ENCODE measurements around the gene GPR173.

The GPR173 gene

DNA sequence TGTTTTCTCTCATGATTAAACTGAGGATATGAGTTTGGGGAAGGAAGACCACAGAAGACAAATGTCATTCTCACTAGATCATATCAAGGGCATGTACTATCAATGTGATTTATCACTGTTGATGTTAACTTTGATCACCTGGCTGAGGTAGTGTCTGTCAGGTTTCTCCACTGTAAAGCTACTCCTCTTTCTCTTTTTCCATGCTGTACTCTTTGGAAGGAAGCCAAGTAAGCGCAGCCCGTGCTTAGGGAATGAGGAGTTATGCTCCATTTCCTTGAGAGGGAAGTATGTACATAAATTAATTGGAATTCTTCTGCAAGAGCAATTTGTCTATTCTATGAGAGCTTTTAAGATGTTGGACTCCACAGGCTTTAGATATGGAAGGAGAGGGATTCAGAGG, 41.3 kb downstream of the GPR173 start:
- no peak for DNase-seq (ENCODE audit: low spot score)

DNA sequence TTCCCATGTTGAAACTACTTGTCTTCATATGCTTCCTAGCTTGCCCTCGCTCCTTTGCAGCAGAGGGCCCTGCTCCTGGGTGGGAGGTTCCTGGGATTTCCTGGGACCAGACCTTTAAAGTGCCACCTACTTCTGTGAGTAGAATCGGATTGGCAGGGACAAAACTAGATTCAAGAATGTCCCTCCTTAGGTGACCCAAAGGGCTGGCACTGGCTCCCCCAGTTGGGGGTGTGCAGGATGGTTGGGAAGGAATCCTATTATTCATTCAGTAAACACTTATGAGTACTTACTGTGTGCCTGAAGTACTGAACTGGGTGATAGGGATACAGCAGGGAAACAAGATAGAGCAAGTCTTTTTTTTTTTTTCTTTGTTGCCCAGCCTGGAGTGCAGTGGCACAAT, 42.8 kb downstream of the GPR173 start:
- DNase-seq (ENCODE audit: low spot score) = no peak

DNA sequence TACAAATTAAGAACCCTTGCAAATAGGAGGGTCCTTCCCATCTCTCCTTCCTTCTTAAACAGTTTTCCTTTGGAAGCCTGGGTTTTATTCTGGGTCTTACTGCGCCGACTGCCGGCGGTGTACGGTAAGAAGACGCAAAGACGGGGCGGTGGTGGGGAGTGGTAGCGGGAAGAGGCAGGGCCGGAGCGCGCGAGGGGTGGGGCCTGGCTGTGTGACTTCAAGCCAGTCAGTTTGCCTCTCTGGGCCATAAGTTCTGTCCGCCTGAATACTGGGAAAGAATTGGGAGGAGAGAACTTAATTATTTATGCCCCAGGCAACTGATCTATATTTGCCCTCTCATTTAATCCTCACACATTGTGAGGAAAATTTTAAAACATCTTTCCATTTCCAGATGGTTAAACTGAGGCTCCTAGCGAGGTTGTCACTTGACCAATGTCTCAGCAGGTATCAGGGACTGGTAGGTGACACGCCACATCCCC, 44.6 kb downstream of the GPR173 start:
- peak; percentile 78 for DNase-seq (ENCODE audit: low spot score)

DNA sequence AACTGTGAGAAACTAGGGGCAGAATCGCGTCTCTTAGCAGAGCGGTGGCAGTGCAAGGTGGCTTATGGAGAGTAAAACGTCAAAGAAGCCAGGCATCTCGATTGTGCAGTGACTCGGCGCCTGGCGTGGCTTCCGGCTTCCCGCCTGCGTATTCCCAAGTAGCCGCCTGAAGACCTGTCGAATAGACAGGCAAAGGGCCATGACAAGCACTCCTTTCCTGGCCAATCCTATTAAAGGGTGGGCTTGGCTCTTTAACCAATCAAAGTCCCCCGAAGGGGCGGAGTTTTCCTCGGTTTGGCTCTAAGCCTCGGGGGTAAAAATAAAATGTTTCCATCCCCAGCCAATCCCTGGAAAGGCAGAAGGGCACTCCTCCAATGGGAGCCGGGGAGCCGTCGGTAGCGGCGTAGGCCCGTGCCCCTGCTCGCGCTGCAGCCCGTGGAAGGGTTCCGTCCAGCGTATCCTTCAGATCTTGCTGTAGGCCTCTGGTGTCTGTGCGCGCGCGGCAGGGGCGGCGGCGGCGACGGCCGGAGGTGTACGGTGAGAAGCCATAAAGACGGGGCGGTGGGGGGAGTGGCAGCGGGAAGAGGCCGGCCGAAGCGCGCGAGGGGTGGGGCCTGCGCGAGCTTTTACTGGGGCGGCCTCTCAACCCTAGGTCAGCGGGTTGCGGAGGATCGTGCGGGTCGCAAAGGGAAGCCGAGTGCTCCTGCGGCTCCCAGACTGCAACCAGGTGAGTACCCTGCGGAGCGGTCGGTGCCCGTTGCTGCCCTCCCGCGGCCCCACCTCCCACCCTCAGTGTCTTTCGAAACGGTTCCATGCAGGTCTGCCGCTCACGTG, 45.4 kb downstream of the GPR173 start, which contains the start of gene KANTR:
KANTR (plus strand) TSS at position 395 of the 834 bp plus-strand sequence. CDS start 30,131 bp downstream, outside the sequence.
- DNase-seq (ENCODE audit: low spot score) = peak; percentile 87

DNA sequence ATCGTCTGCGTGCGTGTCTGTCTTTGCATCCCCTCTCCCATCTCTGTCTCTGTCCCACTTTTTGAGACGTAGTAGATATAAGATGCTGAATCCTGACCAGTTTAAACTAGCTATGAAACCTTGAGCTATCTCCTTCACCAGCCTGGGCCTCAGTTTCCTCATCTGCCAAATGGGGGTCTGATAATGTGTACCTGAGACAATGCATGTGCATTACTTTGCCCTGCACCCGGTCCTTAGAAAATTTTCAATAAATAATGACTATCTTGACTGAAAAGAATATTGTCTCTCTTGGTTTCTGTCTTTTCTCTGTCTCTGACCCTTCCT, 46.0 kb downstream of the GPR173 start:
- DNase-seq (ENCODE audit: low spot score) = no peak

DNA sequence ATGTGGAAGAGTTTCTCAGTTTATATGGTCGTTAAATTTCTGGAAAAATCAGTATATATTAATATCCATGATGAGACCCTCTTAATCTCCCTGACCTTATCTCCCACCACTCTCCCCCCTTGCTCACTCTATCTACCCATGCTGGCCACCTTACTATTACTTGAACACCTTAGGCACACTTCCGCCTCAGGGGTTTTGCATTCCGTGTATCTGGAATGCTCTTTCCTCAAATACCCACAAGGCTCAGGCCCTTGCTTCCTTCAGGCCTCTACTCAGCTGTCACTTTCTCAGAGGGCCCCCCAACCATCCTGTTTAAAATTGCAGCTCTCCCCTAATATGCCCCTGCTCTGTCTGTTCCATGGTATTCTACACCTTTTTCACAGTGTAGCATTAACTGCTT, 47.2 kb downstream of the GPR173 start:
- DNase-seq (ENCODE audit: low spot score) = no peak

DNA sequence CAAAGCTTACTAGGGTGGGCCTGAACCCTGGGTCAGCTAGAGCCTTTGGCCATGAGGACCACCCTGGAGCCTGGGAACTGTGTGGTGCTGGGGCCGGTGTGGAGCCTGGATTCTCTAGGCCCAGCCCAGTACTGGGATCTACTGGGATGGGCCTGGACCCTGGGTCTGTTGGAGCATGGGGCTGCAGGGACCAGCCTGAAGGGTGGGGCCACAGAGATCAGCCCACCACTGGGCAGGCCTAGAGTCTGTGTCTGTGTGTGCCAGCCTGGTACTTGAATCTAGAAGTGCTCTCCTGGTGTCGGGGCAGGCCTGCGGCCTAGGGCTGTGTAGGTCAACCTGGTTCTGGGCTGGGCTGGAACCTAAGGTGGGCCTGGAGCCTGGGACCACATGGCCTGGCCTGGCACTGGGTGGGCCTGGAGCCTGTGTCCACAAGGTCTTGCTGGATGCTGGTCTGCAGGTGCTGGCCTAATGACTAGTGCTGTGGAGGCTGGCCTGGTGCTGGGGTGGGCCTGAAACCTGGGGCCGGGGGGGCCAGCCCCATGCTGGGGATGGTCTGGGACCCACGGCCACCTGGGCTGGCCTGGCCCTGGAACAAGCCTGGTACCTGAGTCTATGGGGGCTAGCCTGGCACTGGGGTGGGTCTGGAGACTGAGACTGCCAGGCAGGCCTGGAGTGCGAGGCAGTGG, 66.4 kb downstream of the GPR173 start:
- DNase-seq (ENCODE audit: low spot score) = no peak

DNA sequence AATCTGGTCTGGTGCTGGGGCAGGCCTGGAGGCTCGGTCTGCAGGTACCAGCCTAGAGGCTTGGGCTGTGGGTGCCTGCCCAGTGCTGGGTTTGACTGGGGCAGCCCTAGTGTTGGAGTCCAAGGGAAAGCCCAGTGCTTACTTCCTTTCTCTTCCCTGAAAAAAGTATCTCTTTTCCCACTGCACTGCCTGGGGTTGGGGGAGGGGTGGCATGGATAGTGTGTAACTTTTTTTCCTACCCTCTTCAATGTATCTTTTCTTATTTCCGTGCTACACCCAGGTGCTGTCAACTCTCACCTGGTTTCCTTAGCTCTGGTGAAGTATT, 66.9 kb downstream of the GPR173 start:
- DNase-seq (ENCODE audit: low spot score) = no peak

DNA sequence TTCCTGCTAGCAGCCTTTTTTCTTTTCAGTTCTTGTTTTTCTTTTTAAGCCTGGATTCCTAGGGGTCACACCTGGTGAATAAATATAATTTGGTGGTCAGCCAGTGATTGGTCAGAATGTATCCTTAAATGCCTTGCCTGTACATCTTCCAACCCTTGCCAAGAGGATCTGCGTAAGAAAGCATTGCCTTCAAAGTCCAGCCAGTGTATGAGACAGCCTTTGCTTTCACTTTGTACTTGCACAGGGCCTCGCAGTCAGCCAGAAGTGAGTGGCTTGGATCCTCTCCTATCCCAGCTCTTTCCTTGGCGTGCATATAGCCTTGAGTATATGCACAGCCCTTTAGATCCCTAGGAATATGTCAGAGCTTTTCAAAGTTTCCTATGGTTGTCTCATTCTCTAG, 67.5 kb downstream of the GPR173 start:
- DNase-seq (ENCODE audit: low spot score) = no peak

DNA sequence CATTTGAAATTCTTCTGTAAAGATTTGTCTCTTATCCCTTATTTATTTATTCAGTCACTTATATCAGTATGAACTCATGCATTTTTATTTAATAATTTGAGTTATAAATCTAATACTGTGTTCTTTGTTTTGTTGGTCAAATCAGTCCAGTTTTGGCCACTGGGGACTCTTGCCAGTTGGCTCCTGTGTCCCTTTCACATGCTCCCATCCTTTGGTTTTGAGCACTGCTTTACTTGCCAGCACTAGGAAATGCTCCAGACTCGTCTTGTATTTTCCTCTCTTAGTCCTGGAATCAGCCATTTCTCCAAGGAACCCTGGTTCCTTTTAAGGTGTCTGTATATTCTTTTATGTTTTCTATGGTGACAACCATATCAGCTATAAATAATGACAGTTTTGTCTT, 73.4 kb downstream of the GPR173 start:
- DNase-seq (ENCODE audit: low spot score) = no peak

DNA sequence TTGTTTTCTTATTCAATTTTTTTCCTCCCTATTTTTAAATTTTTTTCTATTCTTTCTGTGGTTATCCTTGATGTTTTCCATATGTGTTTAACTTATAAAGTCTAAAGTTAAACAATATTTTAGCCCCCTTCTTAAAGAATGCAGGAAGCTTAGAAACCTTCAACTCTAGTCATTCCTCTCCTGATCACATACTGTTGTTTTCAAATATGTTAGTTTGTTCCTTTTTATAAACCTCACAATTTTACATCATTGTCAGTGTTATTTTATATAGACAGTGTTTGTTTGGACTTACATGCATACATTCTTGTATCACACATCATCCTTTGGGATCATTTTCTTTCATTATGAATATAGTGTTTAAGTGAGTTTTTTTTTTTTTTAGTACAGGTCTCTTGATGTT, 76.9 kb downstream of the GPR173 start:
- no peak for DNase-seq (ENCODE audit: low spot score)

DNA sequence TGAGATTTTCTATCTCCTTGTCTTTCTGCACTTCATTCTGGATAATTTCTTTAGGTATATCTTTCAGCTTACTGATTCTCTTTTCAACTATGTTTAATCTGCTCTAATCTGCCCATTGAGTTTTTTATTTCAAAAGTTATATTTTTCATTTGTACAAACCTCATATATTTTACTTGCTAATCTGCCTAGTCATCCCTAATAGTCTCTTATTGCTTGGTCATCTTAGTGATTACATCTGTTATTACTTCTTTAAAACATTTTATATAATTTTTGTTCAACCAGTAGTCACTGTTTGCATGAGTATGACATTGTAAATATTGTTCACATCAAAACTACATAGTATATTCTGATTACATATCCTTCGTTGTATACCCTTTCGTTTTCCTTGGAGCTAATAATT, 77.8 kb downstream of the GPR173 start:
- DNase-seq (ENCODE audit: low spot score) = no peak

DNA sequence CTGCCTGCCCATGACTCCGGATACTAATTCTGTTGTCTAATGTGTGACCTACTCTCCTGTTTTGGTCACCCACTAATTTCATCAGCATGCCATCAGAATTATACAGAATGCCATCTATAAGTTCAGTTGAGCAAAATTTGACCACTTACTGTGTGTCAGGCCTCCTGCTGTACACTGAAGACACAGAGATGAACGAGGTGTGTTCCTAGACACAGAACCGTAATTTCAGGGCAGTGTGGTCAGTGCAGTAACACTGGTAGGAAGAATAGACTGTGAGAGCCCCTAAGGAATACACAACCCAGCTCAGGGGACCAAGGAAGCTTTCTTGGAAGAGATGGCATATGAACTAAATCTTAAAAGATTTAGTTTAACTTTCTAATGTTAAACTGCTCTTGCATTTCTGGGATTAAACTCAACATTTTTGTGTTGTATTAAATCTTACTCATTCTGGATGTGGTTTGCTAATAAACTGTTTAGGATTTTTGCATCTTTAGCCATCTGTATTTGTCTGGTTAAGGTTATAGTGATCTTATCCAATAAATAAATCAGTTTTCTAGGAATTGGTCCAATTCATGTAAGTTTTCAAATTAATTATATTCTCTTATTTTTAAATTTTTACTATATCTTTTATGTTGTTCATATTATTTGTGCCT, 79.6 kb downstream of the GPR173 start:
- no peak for DNase-seq (ENCODE audit: low spot score)
